GM20431 (cell line): ENCODE results near the gene NOLC1.
"Not testable (repeated sequence)": the region's sequence is repeated elsewhere in the genome, so short reads cannot be mapped to it uniquely, and the experiment has no call there.

ENCODE experiments used
- in situ Hi-C: fragments of 300-500 bp; cut with MseI, MboI; formaldehyde crosslinking; loops from one replicate; pipeline ENCODE4 v1.15.0; 2020; ENCODE audit warnings: low sequenced_read_pairs; ENCODE audit not compliant: unreplicated experiment

NOLC1 gene

GRCh38 chr10:102150970-102151773, 1.0 kb upstream of the NOLC1 start:
- in situ Hi-C loops = loop anchor here (25.0 kb wide), 1 partner anchor 211 kb away; no protein-coding TSS in a partner anchor

GRCh38 chr10:102152545-102152890, 329 bp downstream of the NOLC1 start:
- in situ Hi-C loops = loop anchor here (25.0 kb wide), 1 partner anchor 210 kb away; no protein-coding TSS in a partner anchor

- in situ Hi-C loops = loop anchor here (25.0 kb wide), 1 partner anchor 209 kb away; no protein-coding TSS in a partner anchor
Observed at GRCh38 chr10:102153093-102153620, 968 bp downstream of the NOLC1 start.

GRCh38 chr10:102154466-102155116, 2.4 kb downstream of the NOLC1 start:
- in situ Hi-C loops = loop anchor here (25.0 kb wide), 1 partner anchor 208 kb away; no protein-coding TSS in a partner anchor

- in situ Hi-C loops = loop anchor here (25.0 kb wide), 1 partner anchor 205 kb away; no protein-coding TSS in a partner anchor
Observed at GRCh38 chr10:102157224-102157623, 5.0 kb downstream of the NOLC1 start.

- in situ Hi-C loops = loop anchor here (25.0 kb wide), 1 partner anchor 203 kb away; no protein-coding TSS in a partner anchor
Observed at GRCh38 chr10:102159051-102159597, 6.9 kb downstream of the NOLC1 start.

GRCh38 chr10:102159831-102160230, 7.6 kb downstream of the NOLC1 start:
- in situ Hi-C loops = loop anchor here (25.0 kb wide), 1 partner anchor 202 kb away; no protein-coding TSS in a partner anchor

GRCh38 chr10:102163342-102163989, 11.3 kb downstream of the NOLC1 start:
- in situ Hi-C loops = loop anchor here (25.0 kb wide), 1 partner anchor 199 kb away; no protein-coding TSS in a partner anchor

- in situ Hi-C loops = loop anchor here (25.0 kb wide), 1 partner anchor 194 kb away; no protein-coding TSS in a partner anchor
Observed at GRCh38 chr10:102167861-102168260, 15.7 kb downstream of the NOLC1 start.

GRCh38 chr10:102170602-102171001, 18.4 kb downstream of the NOLC1 start:
- in situ Hi-C loops = loop anchor here (25.0 kb wide), 1 partner anchor 192 kb away; no protein-coding TSS in a partner anchor

GRCh38 chr10:102172288-102172687, 20.1 kb downstream of the NOLC1 start:
- in situ Hi-C loops = loop anchor here (25.0 kb wide), 1 partner anchor 190 kb away; no protein-coding TSS in a partner anchor

- in situ Hi-C loops = no loop called here
Observed at GRCh38 chr10:102175415-102175814, 23.2 kb downstream of the NOLC1 start.

- in situ Hi-C loops = no loop called here
Observed at GRCh38 chr10:102184606-102185005, 32.4 kb downstream of the NOLC1 start.

- in situ Hi-C loops = no loop called here
Observed at GRCh38 chr10:102185272-102185671, 33.1 kb downstream of the NOLC1 start.

GRCh38 chr10:102185811-102186527, 33.8 kb downstream of the NOLC1 start:
- in situ Hi-C loops = no loop called here

GRCh38 chr10:102188298-102188940, 36.2 kb downstream of the NOLC1 start:
- in situ Hi-C loops = no loop called here

- in situ Hi-C loops = not testable (repeated sequence)
Observed at GRCh38 chr10:102188941-102189898, 37.0 kb downstream of the NOLC1 start.

GRCh38 chr10:102191956-102192355, 39.8 kb downstream of the NOLC1 start:
- in situ Hi-C loops = no loop called here
